SK-N-SH (cell line): Measurements from ENCODE around the gene CTLA4.

Source experiments
- CTCF ChIP-seq: fragments of 200-600 bp; sonication (generic); IDR thresholded peaks from 2 replicates; pipeline ENCODE4 v1.6.1; 2017; ENCODE audit warnings: antibody characterized with exemption, mild to moderate bottlenecking, moderate library complexity
- EP300 ChIP-seq, 2 experiments: IDR thresholded peaks; 2 replicates each; pipeline versions ENCODE4 v1.4.0 to v1.6.1; 2012; ENCODE audit warnings: borderline replicate concordance in 1 of 2, low read depth in 1 of 2, low read length in 1 of 2
- IRF3 ChIP-seq: fragments of 150-350 bp; IDR thresholded peaks from 2 replicates; pipeline ENCODE4 v1.6.1; 2016; ENCODE audit warnings: mild to moderate bottlenecking, low read depth, low read length
- POLR2AphosphoS5 ChIP-seq: IDR thresholded peaks from 2 replicates; pipeline ENCODE4 v1.6.1; 2012; ENCODE audit warnings: low read depth, low read length
- RXRA ChIP-seq: IDR thresholded peaks from 2 replicates; pipeline ENCODE4 v1.4.0; 2012; ENCODE audit warnings: low read depth, mild to moderate bottlenecking, borderline replicate concordance
- ZBTB33 ChIP-seq: IDR thresholded peaks from 2 replicates; pipeline ENCODE4 v1.4.0; 2012; ENCODE audit warnings: low read depth, borderline replicate concordance

GRCh38 chr2:203870481-203870880 lies 2.9 kb downstream of the CTLA4 start:
- no peak for TF ChIP-seq ZBTB33
- TF ChIP-seq EP300 (IDR thresholded peaks at IDR 0.05; ENCODE audit: borderline replicate concordance in 1 of 2, low read depth in 1 of 2, low read length in 1 of 2): no peak
- no peak for TF ChIP-seq RXRA
- TF ChIP-seq CTCF: no peak
- no peak for TF ChIP-seq IRF3
- no peak for TF ChIP-seq POLR2AphosphoS5
